H1 (cell line): ENCODE measurements around the gene MAP3K15. TPM values are rescaled to one million over a fixed set of nuclear protein-coding genes. Genes with fewer than 3 reads are reported as not detected.
A peak's percentile ranks its signal among the peaks of the same experiment; 100 is the strongest.

ENCODE experiments used
- CTCF ChIA-PET: fragments of 300-600 bp; sonication (Branson Sonifier 250); formaldehyde crosslinking; loops from one replicate; lab custom pipeline; 2021; ENCODE audit not compliant: partially characterized antibody; lab: Charles Lee
- POLR2A ChIA-PET: fragments of 300-600 bp; sonication (Branson Sonifier 250); formaldehyde crosslinking; loops from one replicate; lab custom pipeline; 2021; ENCODE audit warnings: inconsistent platforms; ENCODE audit not compliant: partially characterized antibody; lab: Charles Lee
- DNase-seq, 2 experiments: peaks; one replicate each; pipeline versions ENCODE4 v3.0.0 to v3.0.0-alpha.2; 2010 to 2022; ENCODE audit warnings: low spot score in 2 of 2, low read depth in 1 of 2, mixed read lengths in 1 of 2
- FAIRE-seq: peaks from 2 replicates; lab custom pipeline; 2011; peaks lifted over from hg19 to GRCh38; lab: Jason Lieb, UNC
- H2AFZ ChIP-seq: 2 replicates; pipeline ENCODE4 v1.8.1; 2012; ENCODE audit warnings: low read length, inconsistent platforms
- H2AK5ac ChIP-seq: 2 replicates; pipeline ENCODE4 v1.6.1; 2013; ENCODE audit warnings: low read depth, low read length
- H2BK120ac ChIP-seq: replicated peaks from 2 replicates; pipeline ENCODE3; 2013; ENCODE audit warnings: low read depth, low read length, inconsistent platforms
- H2BK12ac ChIP-seq: 2 replicates; pipeline ENCODE4 v1.6.1; 2013; ENCODE audit warnings: low read depth, low read length
- H2BK15ac ChIP-seq: 2 replicates; pipeline ENCODE4 v1.6.1; 2013; ENCODE audit warnings: low read length
- H2BK20ac ChIP-seq: 2 replicates; pipeline ENCODE4 v1.6.1; 2013; ENCODE audit warnings: low read length
- H2BK5ac ChIP-seq: 2 replicates; pipeline ENCODE4 v1.6.1; 2013; ENCODE audit warnings: low read depth, low read length
- H3K14ac ChIP-seq: 2 replicates; pipeline ENCODE4 v1.6.1; 2013; ENCODE audit warnings: inconsistent platforms; ENCODE audit not compliant: insufficient read length
- H3K18ac ChIP-seq: 2 replicates; pipeline ENCODE4 v1.6.1; 2013; ENCODE audit warnings: low read length; ENCODE audit errors: extremely low read depth
- H3K23ac ChIP-seq: 2 replicates; pipeline ENCODE4 v1.6.1; 2013; ENCODE audit warnings: inconsistent platforms; ENCODE audit not compliant: insufficient read length
- H3K23me2 ChIP-seq: 2 replicates; pipeline ENCODE4 v1.6.1; 2013; ENCODE audit warnings: low read depth, low read length
- H3K27ac ChIP-seq: 2 replicates; pipeline ENCODE4 v1.6.1; 2011; ENCODE audit warnings: low read depth, low read length, inconsistent platforms
- H3K27me3 ChIP-seq, 4 experiments: replicated peaks in 1 of 4; 1 replicate in 1 of 4; 2 replicates in 3 of 4; pipeline versions ENCODE4 v1.6.1 to v1.8.1; 2011 to 2013; ENCODE audit warnings: low read length in 3 of 4, mild to moderate bottlenecking in 3 of 4, inconsistent platforms in 2 of 4, mixed read lengths in 2 of 4, moderate library complexity in 1 of 4; ENCODE audit not compliant: control insufficient read depth in 3 of 4, insufficient read depth in 3 of 4; ENCODE audit errors: extremely low read depth in 1 of 4
- H3K36me3 ChIP-seq, 4 experiments: 2 replicates each; pipeline versions ENCODE4 v1.6.1 to v1.8.1; 2011 to 2013; ENCODE audit warnings: mild to moderate bottlenecking in 4 of 4, low read length in 3 of 4, moderate library complexity in 2 of 4, control low read depth in 1 of 4, inconsistent platforms in 1 of 4; ENCODE audit not compliant: insufficient read depth in 4 of 4, control insufficient read depth in 2 of 4
- H3K4ac ChIP-seq: replicated peaks from 2 replicates; pipeline ENCODE3; 2013; ENCODE audit warnings: low read length, low read depth, mixed read lengths, inconsistent platforms; ENCODE audit not compliant: insufficient read length
- H3K4me1 ChIP-seq, 4 experiments: replicated peaks in 1 of 4; 1 replicate in 1 of 4; 2 replicates in 3 of 4; pipeline versions ENCODE4 v1.6.1 to v1.8.1; 2011 to 2013; ENCODE audit warnings: low read length in 3 of 4, inconsistent platforms in 2 of 4, mixed read lengths in 1 of 4; ENCODE audit not compliant: insufficient read depth in 4 of 4, control insufficient read depth in 3 of 4
- H3K4me2 ChIP-seq, 2 experiments: 2 replicates each; pipeline versions ENCODE4 v1.6.1 to v1.8.1; 2011 to 2013; ENCODE audit warnings: low read depth in 2 of 2, low read length in 2 of 2, control low read depth in 1 of 2, inconsistent platforms in 1 of 2, mild to moderate bottlenecking in 1 of 2; ENCODE audit not compliant: insufficient read depth in 1 of 2
- H3K4me3 ChIP-seq, 4 experiments: fragments of 200-600, 300-600 bp in 1 of 4; sonication (generic), shearing (Covaris generic), sonication (Bioruptor Twin) in 1 of 4; 2 replicates each; pipeline versions ENCODE4 v1.5.1 to v1.8.1; 2011 to 2016; ENCODE audit warnings: low read length in 4 of 4, low read depth in 3 of 4, control low read depth in 2 of 4, inconsistent platforms in 2 of 4, mild to moderate bottlenecking in 2 of 4, mixed read lengths in 1 of 4, moderate library complexity in 1 of 4; ENCODE audit not compliant: insufficient read depth in 2 of 4; ENCODE audit errors: extremely low read depth in 1 of 4
- H3K56ac ChIP-seq: replicated peaks from 2 replicates; pipeline ENCODE3; 2013; ENCODE audit warnings: low read depth, mild to moderate bottlenecking, mixed read lengths, low read length, inconsistent platforms; ENCODE audit not compliant: insufficient read length
- H3K79me1 ChIP-seq: 2 replicates; pipeline ENCODE4 v1.6.1; 2013; ENCODE audit warnings: low read depth, low read length, control low read depth
- H3K79me2 ChIP-seq, 2 experiments: 2 replicates each; pipeline versions ENCODE4 v1.6.1 to v1.8.1; 2012 to 2013; ENCODE audit warnings: low read length in 2 of 2, mild to moderate bottlenecking in 2 of 2, inconsistent platforms in 1 of 2; ENCODE audit not compliant: insufficient read depth in 2 of 2, control insufficient read depth in 1 of 2
- H3K9ac ChIP-seq, 4 experiments: replicated peaks in 1 of 4; 1 replicate in 1 of 4; 2 replicates in 3 of 4; pipeline versions ENCODE4 v1.6.1 to v1.8.1; 2011 to 2013; ENCODE audit warnings: low read depth in 3 of 4, low read length in 3 of 4, control low read depth in 2 of 4, mild to moderate bottlenecking in 2 of 4, moderate library complexity in 2 of 4, inconsistent platforms in 1 of 4; ENCODE audit errors: extremely low read depth in 1 of 4
- H3K9me3 ChIP-seq, 2 experiments: 2 replicates each; pipeline versions ENCODE4 v1.6.1 to v1.8.1; 2012 to 2013; ENCODE audit warnings: mild to moderate bottlenecking in 2 of 2, moderate library complexity in 2 of 2, control low read depth in 1 of 2, inconsistent platforms in 1 of 2, low read depth in 1 of 2, low read length in 1 of 2, mixed read lengths in 1 of 2; ENCODE audit not compliant: insufficient read depth in 2 of 2
- H4K20me1 ChIP-seq, 2 experiments: replicated peaks in 1 of 2; 2 replicates each; pipeline versions ENCODE3 to v1.8.1; 2011 to 2013; ENCODE audit warnings: inconsistent platforms in 2 of 2, low read length in 2 of 2, mild to moderate bottlenecking in 1 of 2; ENCODE audit not compliant: insufficient read depth in 2 of 2, control insufficient read depth in 1 of 2
- H4K5ac ChIP-seq: 2 replicates; pipeline ENCODE4 v1.6.1; 2013; ENCODE audit warnings: low read length, low read depth, mixed read lengths, inconsistent platforms; ENCODE audit not compliant: insufficient read length
- H4K8ac ChIP-seq: 2 replicates; pipeline ENCODE4 v1.8.0; 2013; ENCODE audit warnings: mild to moderate bottlenecking, moderate library complexity, low read length, inconsistent platforms; ENCODE audit not compliant: insufficient read depth; ENCODE audit errors: extremely low read depth
- H4K91ac ChIP-seq: replicated peaks from 2 replicates; pipeline ENCODE3; 2013; ENCODE audit warnings: low read length, mixed read lengths, inconsistent platforms; ENCODE audit not compliant: insufficient read length
- CBX5 ChIP-seq: fragments of 300-800, 300-1000 bp; sonication (generic); IDR thresholded peaks from 2 replicates; pipeline ENCODE4 v1.7.1; 2016; ENCODE audit warnings: antibody characterized with exemption, low read length, low read depth
- CREB1 ChIP-seq: IDR thresholded peaks from 2 replicates; pipeline ENCODE4 v1.6.1; 2012; ENCODE audit warnings: inconsistent platforms
- NRF1 ChIP-seq: IDR thresholded peaks from 2 replicates; pipeline ENCODE4 v1.6.1; 2011; ENCODE audit warnings: mild to moderate bottlenecking, low read depth, low read length, improper control_type of control experiment
- SIN3A ChIP-seq, 2 experiments: IDR thresholded peaks in 1 of 2; conservative IDR thresholded peaks in 1 of 2; 2 replicates each; pipeline ENCODE4 v1.6.1; 2011 to 2012; ENCODE audit warnings: low read length in 2 of 2, improper control_type of control experiment in 1 of 2, low read depth in 1 of 2, mild to moderate bottlenecking in 1 of 2
- SP2 ChIP-seq: IDR thresholded peaks from 2 replicates; pipeline ENCODE4 v1.6.1; 2012; ENCODE audit warnings: mild to moderate bottlenecking, low read length, inconsistent platforms
- TEAD4 ChIP-seq: IDR thresholded peaks from 2 replicates; pipeline ENCODE4 v1.6.1; 2012; ENCODE audit warnings: low read depth, low read length, inconsistent platforms, mixed read lengths
- WGBS, 2 experiments: shearing (Covaris generic) in 1 of 2; methylation state at CpG; one replicate each; pipeline versions ENCODE4 v1.1.6 to v1.1.7; 2013 to 2015; ENCODE audit warnings: low lambda C conversion rate in 2 of 2, mixed read lengths in 2 of 2, inconsistent platforms in 1 of 2, low coverage in 1 of 2, missing lambda C conversion rate in 1 of 2; ENCODE audit not compliant: insufficient replicate concordance in 2 of 2, insufficient coverage in 1 of 2, insufficient read length in 1 of 2; ENCODE audit errors: extremely low coverage in 1 of 2, missing lambda C conversion rate in 1 of 2; 5-methylcytosine and 5-hydroxymethylcytosine counted together
- polyA plus RNA-seq, 7 experiments: library from polyadenylated mRNA; depleted of rRNA in 3 of 7; stranded (reverse) in 5 of 7; unstranded in 2 of 7; fragments of >200 nt in 5 of 7; fragments of 200-250 nt in 2 of 7; gene quantifications; 1 replicate in 5 of 7; 2 replicates in 1 of 7; 4 replicates in 1 of 7; pipeline versions ENCODE4 v1.2.1 to v1.2.3, GENCODE V29; 2011 to 2013; ENCODE audit warnings: missing spikeins in 2 of 7, mixed read lengths in 2 of 7
- total RNA-seq: library from RNA; stranded (reverse); fragmentation: NEBNext Ultra II Directional; extraction: Animal tissue kit (Norgen Biotek cat#: 25700); gene quantifications from 2 replicates; pipeline ENCODE4 v1.2.1, GENCODE V29; 2021
- TF ChIP-seq, protein P1 (sequence below): IDR thresholded peaks from 2 replicates; pipeline ENCODE4 v1.6.1; 2012; ENCODE audit warnings: low read length, inconsistent platforms

MAP3K15 gene
- total and polyA plus RNA-seq, 2 of the 8 experiments (the other 6 are each of a cell fraction or from before 2014, with no cell fraction given): 1.8 to 2.4 TPM

DNA sequence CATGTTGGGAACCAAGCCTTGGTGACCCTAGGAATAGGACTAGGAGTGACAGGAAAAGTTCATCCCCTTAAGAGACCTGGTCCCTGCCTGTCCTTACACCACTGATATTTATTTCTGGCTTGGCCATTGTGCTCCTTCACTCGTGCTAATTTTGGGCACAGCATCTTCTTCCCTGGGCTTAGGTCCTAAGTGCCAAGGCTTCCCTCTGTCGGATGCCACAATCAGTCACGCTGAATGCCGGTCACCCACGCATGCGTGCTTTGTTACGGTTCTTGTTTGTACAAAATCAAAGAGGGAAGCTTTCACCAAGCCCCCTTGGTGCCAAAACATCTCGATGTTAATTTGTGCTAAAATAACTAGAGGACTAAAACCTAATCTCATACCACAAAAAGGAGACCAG is 17.4 kb upstream of the MAP3K15 start:
- no peak overlapping the region for H3K18ac ChIP-seq
- no peak overlapping the region for H3K14ac ChIP-seq
- no peak overlapping the region for H3K9ac ChIP-seq
- H3K27ac ChIP-seq: no peak overlapping the region
- DNase-seq: no peak
- no peak overlapping the region for H2AFZ ChIP-seq
- H3K4me1 ChIP-seq: no peaks in the 10 kb centered on the region
- H4K91ac ChIP-seq: no peak overlapping the region
- no peaks in the 10 kb centered on the region for H3K23me2 ChIP-seq
- H2AK5ac ChIP-seq: no peak overlapping the region
- no peak overlapping the region for H3K4me3 ChIP-seq
- no peaks in the 10 kb centered on the region for H3K36me3 ChIP-seq
- H3K56ac ChIP-seq: no peak overlapping the region
- no peaks in the 10 kb centered on the region for H3K79me1 ChIP-seq
- 94% methylated on average over 8 of the region's 8 CpGs; no CpG with 5 or more reads in 1 of the 2 experiments for WGBS, 2 experiments
- no peak overlapping the region for H3K23ac ChIP-seq
- H2BK5ac ChIP-seq: no peak overlapping the region
- ChIA-PET CTCF (interaction anchor here (3.4 kb wide), 1 partner anchor 161 kb away, joined by 8 read pairs; no protein-coding TSS in a partner anchor), POLR2A (no interaction called here)
- no peaks in the 10 kb centered on the region for H3K9me3 ChIP-seq
- H2BK12ac ChIP-seq: no peak overlapping the region
- H4K5ac ChIP-seq: no peak overlapping the region
- H3K79me2 ChIP-seq: no peaks in the 10 kb centered on the region
- H2BK20ac ChIP-seq: no peak overlapping the region
- no peak overlapping the region for H4K8ac ChIP-seq
- H2BK15ac ChIP-seq: no peak overlapping the region
- no peak overlapping the region for H2BK120ac ChIP-seq
- no peak for TF ChIP-seq SP2
- no peak for TF ChIP-seq NRF1
- TF ChIP-seq CREB1: no peak
- no peak for TF ChIP-seq CBX5
- TF ChIP-seq, protein P1, sequence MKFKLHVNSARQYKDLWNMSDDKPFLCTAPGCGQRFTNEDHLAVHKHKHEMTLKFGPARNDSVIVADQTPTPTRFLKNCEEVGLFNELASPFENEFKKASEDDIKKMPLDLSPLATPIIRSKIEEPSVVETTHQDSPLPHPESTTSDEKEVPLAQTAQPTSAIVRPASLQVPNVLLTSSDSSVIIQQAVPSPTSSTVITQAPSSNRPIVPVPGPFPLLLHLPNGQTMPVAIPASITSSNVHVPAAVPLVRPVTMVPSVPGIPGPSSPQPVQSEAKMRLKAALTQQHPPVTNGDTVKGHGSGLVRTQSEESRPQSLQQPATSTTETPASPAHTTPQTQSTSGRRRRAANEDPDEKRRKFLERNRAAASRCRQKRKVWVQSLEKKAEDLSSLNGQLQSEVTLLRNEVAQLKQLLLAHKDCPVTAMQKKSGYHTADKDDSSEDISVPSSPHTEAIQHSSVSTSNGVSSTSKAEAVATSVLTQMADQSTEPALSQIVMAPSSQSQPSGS: no peak
- TF ChIP-seq TEAD4: no peak
- no peak for TF ChIP-seq SIN3A (conservative IDR thresholded peaks at IDR 0.05 in 1 of 2, IDR thresholded peaks at IDR 0.05 in 1 of 2; ENCODE audit: low read depth in 1 of 2, low read length in 2 of 2)
- peak; percentile 62 for FAIRE-seq
- no peak overlapping the region for H3K4ac ChIP-seq
- no peak overlapping the region for H3K4me2 ChIP-seq
- H4K20me1 ChIP-seq: no peaks in the 10 kb centered on the region
- no peaks in the 10 kb centered on the region for H3K27me3 ChIP-seq
